HAP-1 (cell line): ENCODE data around the gene SELENOO.

Source experiments
- DNase-seq, 2 experiments: peaks; one replicate each; pipeline ENCODE4 v3.0.0-alpha.2; 2016 to 2020; ENCODE audit warnings: low spot score in 2 of 2
- H3K27me3 ChIP-seq: fragments of 250-450 bp; sonication (Bioruptor Pico); 2 replicates; pipeline ENCODE4 v1.5.1; 2020; ENCODE audit warnings: low read depth, mild to moderate bottlenecking, moderate library complexity
- H3K36me3 ChIP-seq: fragments of 250-450 bp; sonication (Bioruptor Pico); replicated peaks from 2 replicates; pipeline ENCODE4 v1.5.1; 2020; ENCODE audit warnings: mild to moderate bottlenecking
- H3K4me1 ChIP-seq: fragments of 250-450 bp; sonication (Bioruptor Pico); 2 replicates; pipeline ENCODE4 v1.5.1; 2020; ENCODE audit warnings: mild to moderate bottlenecking
- H3K4me3 ChIP-seq: fragments of 250-450 bp; sonication (Bioruptor Pico); 2 replicates; pipeline ENCODE4 v1.5.1; 2020; ENCODE audit warnings: mild to moderate bottlenecking, moderate library complexity
- H3K9me3 ChIP-seq: fragments of 250-450 bp; sonication (Bioruptor Pico); 2 replicates; pipeline ENCODE4 v1.5.1; 2020; ENCODE audit warnings: mild to moderate bottlenecking, moderate library complexity
- in situ Hi-C: fragments of 300-500 bp; cut with MboI; formaldehyde crosslinking; loops from 3 replicates; pipeline ENCODE4 v1.14.3; 2020; ENCODE audit warnings: low sequenced_read_pairs, inconsistent platforms, mixed read lengths

Gene SELENOO

GRCh38 chr22:50255099-50255498 is 54.3 kb downstream of the SELENOO start:
- no peak for DNase-seq
- Histone ChIP-seq H3K4me1 (peaks cover 3% of the 10 kb centered on the region), H3K36me3 (peaks cover 44% of the 10 kb centered on the region), H3K27me3 (no peaks in the 10 kb centered on the region), H3K4me3 (no peak overlapping the region), H3K9me3 (no peaks in the 10 kb centered on the region)
- in situ Hi-C loops: loop anchor here (10.0 kb wide), 1 partner anchor 260 kb away; no protein-coding TSS in a partner anchor

GRCh38 chr22:50255607-50256006 is 54.8 kb downstream of the SELENOO start:
- Histone ChIP-seq H3K9me3 (no peaks in the 10 kb centered on the region), H3K4me3 (no peak overlapping the region), H3K4me1 (no peaks in the 10 kb centered on the region), H3K36me3 (peaks cover 44% of the 10 kb centered on the region), H3K27me3 (no peaks in the 10 kb centered on the region)
- no peak for DNase-seq
- in situ Hi-C loops: loop anchor here (10.0 kb wide), 1 partner anchor 259 kb away; no protein-coding TSS in a partner anchor

GRCh38 chr22:50256258-50256862 is 55.5 kb downstream of the SELENOO start:
- DNase-seq: no peak
- Histone ChIP-seq H3K4me3 (no peak overlapping the region), H3K27me3 (no peaks in the 10 kb centered on the region), H3K4me1 (no peaks in the 10 kb centered on the region), H3K9me3 (no peaks in the 10 kb centered on the region), H3K36me3 (peaks cover 44% of the 10 kb centered on the region)
- in situ Hi-C loops: loop anchor here (10.0 kb wide), 1 partner anchor 258 kb away; no protein-coding TSS in a partner anchor

- peaks cover under 1% of the 10 kb centered on the region; the same call in 1 of the 2 replicates for H3K4me1 ChIP-seq
- in situ Hi-C loops: loop anchor here (10.0 kb wide), 1 partner anchor 258 kb away; no protein-coding TSS in a partner anchor
- H3K36me3 ChIP-seq: peaks cover 44% of the 10 kb centered on the region
- H3K4me3 ChIP-seq: no peak overlapping the region
- no peaks in the 10 kb centered on the region for H3K9me3 ChIP-seq
- no peaks in the 10 kb centered on the region for H3K27me3 ChIP-seq
- no peak for DNase-seq
Observed at GRCh38 chr22:50257041-50257440, 56.2 kb downstream of the SELENOO start.

GRCh38 chr22:50257451-50258360 is 56.9 kb downstream of the SELENOO start:
- in situ Hi-C loops: loop anchor here (10.0 kb wide), 1 partner anchor 257 kb away; no protein-coding TSS in a partner anchor

GRCh38 chr22:50258361-50259292 is 57.8 kb downstream of the SELENOO start:
- in situ Hi-C loops: loop anchor here (10.0 kb wide), 1 partner anchor 256 kb away; no protein-coding TSS in a partner anchor
- Histone ChIP-seq H3K9me3 (no peaks in the 10 kb centered on the region), H3K4me1 (peaks cover 10% of the 10 kb centered on the region), H3K36me3 (peaks cover 38% of the 10 kb centered on the region), H3K27me3 (no peaks in the 10 kb centered on the region), H3K4me3 (no peak overlapping the region)
- DNase-seq: no peak

More at GRCh38 chr22:50257451-50258360, 56.9 kb downstream of the SELENOO start:
- Histone ChIP-seq H3K27me3 (no peaks in the 10 kb centered on the region), H3K4me3 (no peak overlapping the region), H3K36me3 (peaks cover 38% of the 10 kb centered on the region), H3K9me3 (no peaks in the 10 kb centered on the region), H3K4me1 (peaks cover 7% of the 10 kb centered on the region)
- no peak for DNase-seq

- H3K9me3 ChIP-seq: no peaks in the 10 kb centered on the region
- DNase-seq: no peak
- no peak overlapping the region for H3K4me3 ChIP-seq
- peaks cover 35% of the 10 kb centered on the region for H3K36me3 ChIP-seq
- H3K4me1 ChIP-seq: peaks cover 10% of the 10 kb centered on the region
- H3K27me3 ChIP-seq: no peaks in the 10 kb centered on the region
- in situ Hi-C loops: loop anchor here (10.0 kb wide), 1 partner anchor 255 kb away; no protein-coding TSS in a partner anchor
Observed at GRCh38 chr22:50259302-50259701, 58.5 kb downstream of the SELENOO start.

- no peaks in the 10 kb centered on the region for H3K9me3 ChIP-seq
- H3K27me3 ChIP-seq: no peaks in the 10 kb centered on the region
- H3K4me3 ChIP-seq: peak overlapping the region; percentile 74
- in situ Hi-C loops: no loop called here
- no peak for DNase-seq
- peaks cover 10% of the 10 kb centered on the region for H3K4me1 ChIP-seq
- H3K36me3 ChIP-seq: peaks cover 27% of the 10 kb centered on the region
Observed at GRCh38 chr22:50260434-50260800, 59.6 kb downstream of the SELENOO start.

GRCh38 chr22:50260801-50261614 is 60.2 kb downstream of the SELENOO start:
- in situ Hi-C loops: no loop called here
- Histone ChIP-seq H3K27me3 (no peaks in the 10 kb centered on the region), H3K36me3 (peaks cover 25% of the 10 kb centered on the region), H3K9me3 (no peaks in the 10 kb centered on the region), H3K4me3 (peak overlapping the region; percentile 74), H3K4me1 (peaks cover 10% of the 10 kb centered on the region)
- peak; percentile 22 to 58 for DNase-seq

GRCh38 chr22:50261615-50262459 is 61.0 kb downstream of the SELENOO start, which contains the start of gene MAPK12:
Gene MAPK12, minus strand, starts transcription at chr22:50261683. Its CDS starts 174 bp downstream, at chr22:50261509.
- peaks cover 18% of the 10 kb centered on the region for H3K36me3 ChIP-seq
- H3K4me3 ChIP-seq: peak within 1 kb of the TSS; percentile 74
- H3K9me3 ChIP-seq: no peaks in the 10 kb centered on the region
- DNase-seq: peak; percentile 45 to 74
- H3K4me1 ChIP-seq: peaks cover 10% of the 10 kb centered on the region
- in situ Hi-C loops: no loop called here
- H3K27me3 ChIP-seq: no peaks in the 10 kb centered on the region

- DNase-seq: no peak
- Histone ChIP-seq H3K9me3 (no peaks in the 10 kb centered on the region), H3K27me3 (no peaks in the 10 kb centered on the region), H3K4me1 (peaks cover 10% of the 10 kb centered on the region), H3K4me3 (no peak overlapping the region), H3K36me3 (peaks cover 13% of the 10 kb centered on the region)
- in situ Hi-C loops: no loop called here
Observed at GRCh38 chr22:50262460-50262911, 61.7 kb downstream of the SELENOO start.
